Mammary epithelial cell (primary cell): ENCODE data around the gene TBR1.

ENCODE experiments used
- CTCF ChIP-seq, 2 donors: IDR thresholded peaks in 1 of 2; conservative IDR thresholded peaks in 1 of 2; 2 replicates each; pipeline ENCODE4 v1.5.1; 2011 to 2012; ENCODE audit warnings: inconsistent platforms in 2 of 2, low read length in 2 of 2, mild to moderate bottlenecking in 2 of 2, control low read depth in 1 of 2, low read depth in 1 of 2; ENCODE audit not compliant: insufficient read depth in 1 of 2; ENCODE audit errors: extremely low read depth in 1 of 2
- EZH2 ChIP-seq: IDR thresholded peaks from 2 replicates; pipeline ENCODE4 v1.6.1; 2012; ENCODE audit warnings: low read length, inconsistent platforms, borderline replicate concordance

DNA sequence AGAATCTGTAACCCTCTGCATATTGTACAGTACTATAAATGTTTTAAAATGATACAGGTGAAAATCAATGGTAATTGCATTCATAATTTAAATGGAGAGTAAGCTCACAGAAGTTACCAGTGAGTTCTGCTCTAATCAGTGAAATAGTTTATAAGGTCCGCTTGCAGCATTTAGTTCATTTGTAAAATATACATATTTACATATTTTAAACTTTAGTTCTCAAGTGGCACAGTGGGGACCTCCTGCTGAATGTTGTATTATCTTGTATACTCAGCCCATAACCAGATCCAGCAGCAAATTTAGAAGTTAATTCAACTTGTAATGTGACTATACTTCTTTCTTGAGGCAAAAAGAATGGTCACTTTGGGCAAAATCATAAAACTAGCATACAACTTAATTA is 41.7 kb upstream of the TBR1 start:
- no peak for TF ChIP-seq CTCF (conservative IDR thresholded peaks at IDR 0.05 in 1 of 2, IDR thresholded peaks at IDR 0.05 in 1 of 2; ENCODE audit: extremely low read depth in 1 of 2, insufficient read depth in 1 of 2, low read depth in 1 of 2, low read length in 2 of 2)
- no peak for TF ChIP-seq EZH2
